Superior temporal gyrus (tissue), 1 donor: ENCODE data around the gene KCNG2.
"Not testable (repeated sequence)": the region's sequence is repeated elsewhere in the genome, so short reads cannot be mapped to it uniquely, and the experiment has no call there.

ENCODE experiments used
- DNase-seq: peaks from one replicate; pipeline ENCODE4 v3.0.0-alpha.2; 2016; ENCODE audit errors: extremely low spot score

The KCNG2 gene

GRCh38 chr18:79870301-79871025, 72.7 kb downstream of the KCNG2 start:
- peak; percentile 50 for DNase-seq

DNA sequence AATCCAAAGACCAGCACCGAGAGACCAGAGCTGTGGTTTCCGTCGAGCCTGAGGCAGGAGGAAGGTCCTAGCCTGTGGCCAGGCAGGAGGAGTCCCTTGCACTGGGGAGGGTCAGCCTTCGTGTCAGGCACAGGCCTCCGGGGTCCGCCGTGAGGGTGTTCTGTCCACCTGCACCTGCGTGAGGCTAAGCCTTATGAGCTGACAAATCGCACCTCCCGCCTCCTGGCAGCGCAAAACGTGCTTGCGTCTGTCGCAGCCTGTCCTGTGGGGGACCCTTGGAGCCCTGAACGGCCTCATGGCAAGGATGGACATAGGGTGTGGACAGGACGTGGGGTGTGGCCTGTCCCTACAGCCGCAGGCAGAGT, 73.3 kb downstream of the KCNG2 start:
- DNase-seq = no peak

- no peak for DNase-seq
These were observed 73.8 kb downstream of the KCNG2 start for GRCh38 chr18:79871481-79872091.

- no peak for DNase-seq
These were observed 75.0 kb downstream of the KCNG2 start for GRCh38 chr18:79872527-79873444.

- DNase-seq = no peak
These were observed 75.8 kb downstream of the KCNG2 start for GRCh38 chr18:79873449-79874110.

- no peak for DNase-seq
These were observed 77.1 kb downstream of the KCNG2 start for GRCh38 chr18:79874553-79875530.

DNA sequence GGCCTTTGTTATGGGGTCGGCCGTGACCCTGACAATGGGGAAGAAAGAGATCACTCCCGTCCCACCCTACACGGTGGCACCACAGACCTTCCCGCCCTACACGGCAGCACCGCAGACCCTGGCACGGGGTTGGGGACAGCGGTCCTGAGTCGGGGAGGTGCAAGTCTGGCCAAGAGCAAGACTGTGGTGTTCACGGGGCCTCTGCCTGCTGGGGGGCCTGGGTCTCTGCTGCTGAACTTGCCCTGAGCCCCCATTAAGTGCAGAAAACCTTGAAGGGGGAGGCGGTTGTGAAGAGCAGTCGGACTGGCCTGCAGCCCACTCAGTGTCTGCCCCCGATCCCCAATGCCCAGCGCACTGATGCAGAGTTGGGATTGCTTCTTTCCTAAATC, 77.8 kb downstream of the KCNG2 start:
- DNase-seq = no peak

DNA sequence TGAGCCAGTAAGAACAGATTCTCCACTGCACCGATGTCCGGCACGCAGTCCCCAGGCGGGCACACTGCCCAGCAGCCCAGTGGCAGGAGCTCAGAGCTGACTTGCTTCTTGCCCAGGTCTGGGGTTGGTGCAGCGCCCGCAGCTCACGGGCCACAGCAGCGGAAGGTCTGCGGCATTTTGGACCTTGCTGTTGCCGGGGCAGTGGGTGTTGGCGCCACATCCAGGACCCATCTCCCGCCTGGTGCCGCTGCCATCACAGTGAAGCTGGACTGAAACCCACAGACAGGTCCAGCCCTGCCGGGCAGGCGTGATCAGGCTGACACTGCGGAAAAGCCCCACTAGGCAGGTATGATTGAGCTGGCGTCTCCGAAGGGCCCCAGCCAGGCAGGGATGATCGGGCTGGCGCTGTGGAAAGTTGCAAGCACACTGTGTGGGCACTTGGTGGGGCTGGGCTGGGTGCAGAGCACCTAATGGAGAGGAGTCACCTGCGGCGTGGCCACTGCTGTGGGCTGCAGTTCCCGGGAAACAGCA, 78.3 kb downstream of the KCNG2 start:
- no peak for DNase-seq

GRCh38 chr18:79876497-79876896, 78.8 kb downstream of the KCNG2 start:
- no peak for DNase-seq

DNA sequence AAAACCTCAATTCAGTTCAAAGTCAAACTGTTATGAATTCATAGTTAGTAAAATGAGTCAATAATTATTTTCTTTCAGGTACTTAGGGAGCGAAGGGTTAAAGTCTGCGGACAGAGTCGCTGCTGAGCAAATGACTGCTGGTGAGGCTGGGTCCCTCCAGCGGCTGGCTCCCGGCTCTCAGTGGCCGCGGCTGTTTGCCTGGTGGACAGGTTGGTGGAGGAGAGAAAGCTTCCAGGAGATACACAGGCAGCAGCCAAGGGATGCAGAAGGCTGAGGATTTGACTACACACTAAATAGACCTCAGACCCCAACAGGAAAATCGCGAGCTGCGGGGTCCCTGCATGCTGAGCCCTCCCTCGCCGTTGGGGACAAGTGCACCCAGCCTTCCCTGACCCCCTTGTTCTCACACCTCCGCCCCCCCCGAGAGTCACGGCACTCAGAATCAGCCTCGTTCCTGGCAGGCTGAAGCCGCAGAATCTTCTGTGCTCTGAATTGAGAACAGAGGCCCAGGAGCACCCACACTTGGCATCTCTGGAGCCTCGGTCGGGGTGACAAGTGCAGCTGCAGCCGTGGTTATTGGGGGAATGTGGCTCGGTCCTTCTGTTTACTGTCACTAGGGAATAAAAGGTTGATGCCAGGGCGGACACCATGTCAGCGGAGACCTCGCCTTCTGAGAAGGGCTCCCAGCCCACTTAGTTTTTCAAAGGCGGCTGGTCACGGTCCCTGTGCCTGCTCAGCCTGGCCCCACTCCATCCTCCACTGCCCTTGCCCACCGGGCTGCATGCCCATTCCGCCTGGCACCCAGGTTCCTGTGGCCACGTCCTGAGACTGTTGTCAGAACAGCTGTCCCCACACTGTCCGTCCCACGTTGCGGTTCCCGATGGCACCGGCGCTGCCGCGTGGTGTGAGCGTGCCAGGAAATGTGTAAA, 79.7 kb downstream of the KCNG2 start:
- DNase-seq = no peak

DNA sequence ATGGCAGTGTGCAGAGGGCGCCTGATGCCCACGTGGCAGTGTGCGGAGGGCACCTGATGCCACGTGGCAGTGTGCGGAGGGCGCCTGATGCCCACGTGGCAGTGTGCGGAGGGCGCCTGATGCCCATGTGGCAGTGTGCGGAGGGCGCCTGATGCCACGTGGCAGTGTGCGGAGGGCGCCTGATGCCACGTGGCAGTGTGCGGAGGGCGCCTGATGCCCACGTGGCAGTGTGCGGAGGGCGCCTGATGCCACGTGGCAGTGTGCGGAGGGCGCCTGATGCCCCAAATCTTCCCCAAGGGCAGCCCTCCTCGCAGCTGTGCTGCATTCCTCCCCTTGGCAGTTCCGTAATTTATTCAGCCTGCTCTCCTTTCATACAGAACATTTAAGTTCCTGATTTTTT, 80.5 kb downstream of the KCNG2 start:
- not testable (repeated sequence) for DNase-seq

- no peak for DNase-seq
These were observed 81.1 kb downstream of the KCNG2 start for GRCh38 chr18:79878741-79879378.

- no peak for DNase-seq
These were observed 81.8 kb downstream of the KCNG2 start for GRCh38 chr18:79879566-79879965.

DNA sequence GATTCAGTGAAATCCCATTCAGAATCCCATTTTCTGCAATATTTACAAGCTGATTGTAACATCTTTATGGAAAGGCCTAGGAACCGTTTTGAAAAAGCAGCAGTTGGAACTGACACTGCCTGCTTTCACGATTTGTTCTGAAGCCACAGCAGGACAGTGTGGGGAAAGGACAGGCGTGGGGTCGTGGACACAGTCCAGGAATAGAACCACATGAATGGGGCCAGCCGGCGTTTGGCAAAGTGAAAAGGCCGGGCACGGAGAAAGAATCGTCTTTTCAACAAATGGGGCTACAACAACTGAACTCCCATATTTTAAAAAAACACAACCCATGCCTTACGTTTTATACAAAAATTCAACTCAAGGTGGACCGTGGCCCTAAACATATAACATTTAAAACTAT, 84.0 kb downstream of the KCNG2 start:
- DNase-seq = peak; percentile 22

GRCh38 chr18:79882522-79883241, 84.9 kb downstream of the KCNG2 start:
- DNase-seq = no peak

- DNase-seq = no peak
These were observed 85.9 kb downstream of the KCNG2 start for GRCh38 chr18:79883461-79884293.

- no peak for DNase-seq
These were observed 86.7 kb downstream of the KCNG2 start for GRCh38 chr18:79884294-79884962.
